AG09309 (cell line): ENCODE results near the gene PRPF38B.
"Not testable (repeated sequence)": the region's sequence is repeated elsewhere in the genome, so short reads cannot be mapped to it uniquely, and the experiment has no call there.

Experiments used
- DNase-seq: peaks from one replicate; pipeline ENCODE4 v3.0.0-alpha.2; 2010; ENCODE audit warnings: low read depth
- H3K4me3 ChIP-seq: 2 replicates; pipeline ENCODE4 v1.5.1; 2011; ENCODE audit warnings: mild to moderate bottlenecking, low read depth, low read length, moderate library complexity; ENCODE audit not compliant: control insufficient read depth
- TF ChIP-seq, protein P1 (sequence below): IDR thresholded peaks from 2 replicates; pipeline ENCODE4 v1.5.1; 2011; ENCODE audit warnings: mild to moderate bottlenecking, low read depth, low read length, inconsistent platforms; ENCODE audit not compliant: insufficient read depth, control insufficient read depth; ENCODE audit errors: missing control alignments

The PRPF38B gene

GRCh38 chr1:108665067-108665466, 27.0 kb upstream of the PRPF38B start:
- no peak overlapping the region for H3K4me3 ChIP-seq
- no peak for DNase-seq
- TF ChIP-seq, protein P1, sequence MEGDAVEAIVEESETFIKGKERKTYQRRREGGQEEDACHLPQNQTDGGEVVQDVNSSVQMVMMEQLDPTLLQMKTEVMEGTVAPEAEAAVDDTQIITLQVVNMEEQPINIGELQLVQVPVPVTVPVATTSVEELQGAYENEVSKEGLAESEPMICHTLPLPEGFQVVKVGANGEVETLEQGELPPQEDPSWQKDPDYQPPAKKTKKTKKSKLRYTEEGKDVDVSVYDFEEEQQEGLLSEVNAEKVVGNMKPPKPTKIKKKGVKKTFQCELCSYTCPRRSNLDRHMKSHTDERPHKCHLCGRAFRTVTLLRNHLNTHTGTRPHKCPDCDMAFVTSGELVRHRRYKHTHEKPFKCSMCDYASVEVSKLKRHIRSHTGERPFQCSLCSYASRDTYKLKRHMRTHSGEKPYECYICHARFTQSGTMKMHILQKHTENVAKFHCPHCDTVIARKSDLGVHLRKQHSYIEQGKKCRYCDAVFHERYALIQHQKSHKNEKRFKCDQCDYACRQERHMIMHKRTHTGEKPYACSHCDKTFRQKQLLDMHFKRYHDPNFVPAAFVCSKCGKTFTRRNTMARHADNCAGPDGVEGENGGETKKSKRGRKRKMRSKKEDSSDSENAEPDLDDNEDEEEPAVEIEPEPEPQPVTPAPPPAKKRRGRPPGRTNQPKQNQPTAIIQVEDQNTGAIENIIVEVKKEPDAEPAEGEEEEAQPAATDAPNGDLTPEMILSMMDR = no peak

- TF ChIP-seq, protein P1 = no peak
- no peak for DNase-seq
- no peak overlapping the region for H3K4me3 ChIP-seq
Observed at GRCh38 chr1:108665771-108666170, 26.3 kb upstream of the PRPF38B start.

DNA sequence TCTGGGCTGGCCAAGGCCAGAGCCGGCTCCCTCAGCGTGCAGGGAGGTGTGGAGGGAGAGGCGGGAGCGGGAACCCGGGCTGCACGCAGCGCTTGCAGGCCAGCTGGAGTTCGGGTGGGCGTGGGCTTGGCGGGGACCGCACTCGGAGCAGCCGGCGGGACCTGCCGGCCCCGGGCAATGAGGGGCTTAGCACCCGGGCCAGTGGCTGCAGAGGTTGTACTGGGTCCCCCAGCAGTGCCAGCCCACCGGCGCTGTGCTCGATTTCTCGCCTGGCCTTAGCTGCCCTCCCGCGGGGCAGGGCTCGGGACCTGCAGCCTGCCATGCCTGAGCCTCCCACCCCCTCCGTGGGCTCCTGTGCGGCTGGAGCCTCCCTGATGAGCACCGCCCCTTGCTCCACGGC, 24.7 kb upstream of the PRPF38B start:
- DNase-seq = not testable (repeated sequence)

GRCh38 chr1:108668777-108669176, 23.3 kb upstream of the PRPF38B start:
- no peak overlapping the region for H3K4me3 ChIP-seq
- TF ChIP-seq, protein P1 = no peak
- DNase-seq = no peak

More for the DNA sequence above, 24.7 kb upstream of the PRPF38B start:
- H3K4me3 ChIP-seq = not testable (repeated sequence)

- H3K4me3 ChIP-seq = no peak overlapping the region
- TF ChIP-seq, protein P1 = no peak
- no peak for DNase-seq
Observed at GRCh38 chr1:108669679-108670078, 22.4 kb upstream of the PRPF38B start.

DNA sequence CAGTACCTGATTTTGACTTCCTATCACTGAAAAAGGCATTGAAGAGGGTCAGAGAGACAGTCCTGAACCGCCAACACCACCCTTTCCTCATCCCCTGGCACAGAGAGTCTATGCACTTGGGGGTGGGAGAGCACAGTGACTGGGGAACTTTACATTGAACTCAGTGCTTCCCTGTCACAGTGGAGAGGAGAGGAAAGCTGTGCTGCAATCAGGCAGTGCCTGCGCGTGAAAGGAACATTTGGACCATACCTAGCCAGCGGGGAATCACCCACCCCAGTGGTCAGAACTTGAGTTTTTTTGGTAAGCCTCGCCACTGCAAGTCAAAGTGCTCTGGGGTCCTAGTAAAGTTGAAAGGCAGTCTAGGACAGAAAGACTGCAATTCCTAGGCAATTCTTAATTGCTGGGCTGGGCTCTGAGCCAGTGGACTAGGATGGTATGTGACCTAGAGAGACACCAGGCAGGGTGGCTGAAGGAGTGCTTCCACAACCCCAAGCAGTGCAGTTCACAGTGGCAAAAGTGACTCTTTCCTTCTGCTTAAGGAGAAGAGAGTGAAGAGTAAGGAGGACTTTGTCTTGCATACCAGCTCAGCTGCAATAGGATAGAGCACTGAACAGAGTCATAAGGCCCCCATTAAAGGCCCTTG, 21.9 kb upstream of the PRPF38B start:
- H3K4me3 ChIP-seq = no peak overlapping the region
- no peak for DNase-seq
- TF ChIP-seq, protein P1 = no peak

DNA sequence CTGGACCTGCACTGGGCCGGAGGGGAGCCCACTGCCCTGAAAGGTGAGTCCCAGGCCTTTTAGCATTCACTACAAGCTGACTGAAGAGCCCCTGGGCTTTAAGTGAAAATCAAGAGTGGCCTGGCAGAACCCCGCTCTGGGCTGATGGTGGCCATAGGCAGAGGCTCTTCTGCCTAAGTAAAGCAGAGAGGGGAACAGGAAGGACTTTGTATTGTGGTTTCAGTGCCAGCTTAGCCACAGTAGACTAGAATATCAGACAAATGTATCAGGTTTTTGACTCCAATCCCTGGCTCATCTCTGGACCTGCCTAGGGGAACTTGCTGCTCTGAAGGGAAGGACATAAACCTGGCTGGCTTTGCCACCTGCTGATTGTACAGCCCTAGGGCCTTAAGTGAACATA, 21.0 kb upstream of the PRPF38B start:
- no peak for DNase-seq
- TF ChIP-seq, protein P1 = no peak

More for the DNA sequence above, 21.0 kb upstream of the PRPF38B start:
- no peak overlapping the region for H3K4me3 ChIP-seq
